ENCODE measurements around the gene CCDC6.

CCDC6 gene

GRCh38 chr10:59781511-59781910 lies 124.8 kb downstream of the CCDC6 start:
- no peak for DNase-seq (ENCODE audit: low read depth)
- H3K4me3 ChIP-seq (ENCODE audit: low read depth, low read length): no peak overlapping the region
- TF ChIP-seq CTCF (IDR thresholded peaks at IDR 0.05; ENCODE audit: control insufficient read depth, extremely low read depth, insufficient read depth): no peak

GRCh38 chr10:59779756-59780533 lies 126.4 kb downstream of the CCDC6 start:
- TF ChIP-seq CTCF (IDR thresholded peaks at IDR 0.05; ENCODE audit: control insufficient read depth, extremely low read depth, insufficient read depth): no peak
- no peak for DNase-seq (ENCODE audit: low read depth)
- no peak overlapping the region for H3K4me3 ChIP-seq (ENCODE audit: low read depth, low read length)

- no peak for TF ChIP-seq CTCF (IDR thresholded peaks at IDR 0.05; ENCODE audit: control insufficient read depth, extremely low read depth, insufficient read depth)
Measured at GRCh38 chr10:59774451-59774850, 131.9 kb downstream of the CCDC6 start.

GRCh38 chr10:59773088-59773487 lies 133.3 kb downstream of the CCDC6 start:
- DNase-seq (ENCODE audit: low read depth): no peak
- H3K4me3 ChIP-seq (ENCODE audit: low read depth, low read length): no peak overlapping the region
- TF ChIP-seq CTCF (IDR thresholded peaks at IDR 0.05; ENCODE audit: control insufficient read depth, extremely low read depth, insufficient read depth): no peak

More at GRCh38 chr10:59774451-59774850, 131.9 kb downstream of the CCDC6 start:
- H3K4me3 ChIP-seq (ENCODE audit: low read depth, low read length): no peak overlapping the region
- no peak for DNase-seq (ENCODE audit: low read depth)

- DNase-seq (ENCODE audit: low read depth): no peak
- no peak overlapping the region for H3K4me3 ChIP-seq (ENCODE audit: low read depth, low read length)
- TF ChIP-seq CTCF (IDR thresholded peaks at IDR 0.05; ENCODE audit: control insufficient read depth, extremely low read depth, insufficient read depth): no peak
Measured at GRCh38 chr10:59771162-59771807, 135.1 kb downstream of the CCDC6 start.

GRCh38 chr10:59770689-59771088 lies 135.7 kb downstream of the CCDC6 start:
- no peak for TF ChIP-seq CTCF (IDR thresholded peaks at IDR 0.05; ENCODE audit: control insufficient read depth, extremely low read depth, insufficient read depth)
- H3K4me3 ChIP-seq (ENCODE audit: low read depth, low read length): no peak overlapping the region
- DNase-seq (ENCODE audit: low read depth): no peak

All from LNCaP clone FGC (cell line).